ENCODE results near the gene CASTOR2. TPM values are rescaled to one million over a fixed set of nuclear protein-coding genes. Genes with fewer than 3 reads are reported as not detected.

CASTOR2 gene
- total RNA-seq, 1 experiment from 2014 or later, result 5.1 TPM

DNA sequence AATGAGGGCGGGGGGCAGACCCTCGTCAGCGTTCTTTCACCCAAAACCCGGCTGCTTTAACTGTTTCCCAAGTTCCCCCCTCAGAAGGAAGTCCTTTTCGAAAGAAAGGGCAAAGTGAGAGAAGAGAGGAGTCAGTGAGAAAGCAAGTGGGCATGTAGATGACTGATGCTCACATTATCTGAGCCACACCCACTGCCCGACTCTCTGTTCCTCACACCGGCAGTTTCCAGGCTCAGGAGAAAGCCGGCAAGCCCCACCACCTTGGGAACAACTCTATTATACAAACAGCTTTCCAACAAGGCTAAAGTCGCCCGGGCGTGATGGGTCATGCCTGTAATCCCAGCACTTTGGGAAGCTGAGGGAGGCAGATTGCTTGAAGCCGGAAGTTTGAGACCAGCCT lies 86.0 kb downstream of the CASTOR2 start:
- intact Hi-C loops (cut with micrococcal nuclease; ENCODE audit: unreplicated experiment), result no loop called here
- peaks cover 7% of the 10 kb centered on the region for H3K36me3 Mint-ChIP-seq (ENCODE audit: insufficient read depth, unreplicated experiment)
- CTCF ChIA-PET, result no interaction called here
- no peak for TF ChIP-seq CTCF (IDR thresholded peaks at IDR 0.05; ENCODE audit: unreplicated experiment)
- no peak overlapping the region for H3K27ac Mint-ChIP-seq (ENCODE audit: unreplicated experiment)
- no peak for DNase-seq
- no peaks in the 10 kb centered on the region for H3K4me1 Mint-ChIP-seq (ENCODE audit: low read depth, unreplicated experiment)
- no TSS peak for BruUV-seq (replicated peaks)
- H3K9me3 Mint-ChIP-seq (ENCODE audit: low read depth, unreplicated experiment), result no peaks in the 10 kb centered on the region
- H3K4me3 Mint-ChIP-seq (ENCODE audit: low read depth, unreplicated experiment), result no peak overlapping the region
- H3K27me3 Mint-ChIP-seq (ENCODE audit: unreplicated experiment), result no peaks in the 10 kb centered on the region

DNA sequence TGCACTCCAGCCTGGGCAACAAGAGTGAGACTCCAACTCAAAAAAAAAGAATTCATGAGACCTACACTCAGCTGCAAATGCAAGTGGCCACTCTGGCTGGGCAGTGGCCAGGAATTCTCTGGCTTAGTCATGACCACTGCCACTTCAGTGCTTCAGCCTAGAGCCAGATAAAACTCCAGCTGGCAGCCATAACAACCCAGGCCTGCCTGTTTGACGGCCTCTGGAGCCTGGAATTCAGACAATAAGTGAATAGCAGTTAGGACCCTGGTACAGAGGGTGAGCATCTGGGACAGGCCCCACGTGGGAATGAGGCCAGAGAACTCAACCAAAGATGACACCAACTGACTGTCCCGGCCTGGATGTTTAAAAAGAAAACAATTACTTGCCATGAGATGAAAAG lies 90.2 kb downstream of the CASTOR2 start:
- no peak for DNase-seq
- no TSS peak for BruUV-seq (replicated peaks)
- CTCF ChIA-PET, result no interaction called here
- H3K36me3 Mint-ChIP-seq (ENCODE audit: insufficient read depth, unreplicated experiment), result peaks cover 17% of the 10 kb centered on the region
- H3K4me3 Mint-ChIP-seq (ENCODE audit: low read depth, unreplicated experiment), result no peak overlapping the region
- no peaks in the 10 kb centered on the region for H3K4me1 Mint-ChIP-seq (ENCODE audit: low read depth, unreplicated experiment)
- intact Hi-C loops (cut with micrococcal nuclease; ENCODE audit: unreplicated experiment), result no loop called here
- H3K27ac Mint-ChIP-seq (ENCODE audit: unreplicated experiment), result no peak overlapping the region
- no peaks in the 10 kb centered on the region for H3K27me3 Mint-ChIP-seq (ENCODE audit: unreplicated experiment)
- TF ChIP-seq CTCF (IDR thresholded peaks at IDR 0.05; ENCODE audit: unreplicated experiment), result no peak
- H3K9me3 Mint-ChIP-seq (ENCODE audit: low read depth, unreplicated experiment), result no peaks in the 10 kb centered on the region

GRCh38 chr7:75055155-75055554 lies 90.7 kb downstream of the CASTOR2 start:
- no peak overlapping the region for H3K27ac Mint-ChIP-seq (ENCODE audit: unreplicated experiment)
- no peak for TF ChIP-seq CTCF (IDR thresholded peaks at IDR 0.05; ENCODE audit: unreplicated experiment)
- no peaks in the 10 kb centered on the region for H3K4me1 Mint-ChIP-seq (ENCODE audit: low read depth, unreplicated experiment)
- CTCF ChIA-PET, result no interaction called here
- H3K4me3 Mint-ChIP-seq (ENCODE audit: low read depth, unreplicated experiment), result no peak overlapping the region
- H3K9me3 Mint-ChIP-seq (ENCODE audit: low read depth, unreplicated experiment), result no peaks in the 10 kb centered on the region
- no peaks in the 10 kb centered on the region for H3K27me3 Mint-ChIP-seq (ENCODE audit: unreplicated experiment)
- H3K36me3 Mint-ChIP-seq (ENCODE audit: insufficient read depth, unreplicated experiment), result peaks cover 17% of the 10 kb centered on the region
- intact Hi-C loops (cut with micrococcal nuclease; ENCODE audit: unreplicated experiment), result no loop called here
- no TSS peak for BruUV-seq (replicated peaks)
- no peak for DNase-seq

GRCh38 chr7:75055830-75056772 lies 91.6 kb downstream of the CASTOR2 start:
- CTCF ChIA-PET, result no interaction called here

More at GRCh38 chr7:75055830-75056772, 91.6 kb downstream of the CASTOR2 start:
- H3K9me3 Mint-ChIP-seq (ENCODE audit: low read depth, unreplicated experiment), result no peaks in the 10 kb centered on the region
- no peaks in the 10 kb centered on the region for H3K4me1 Mint-ChIP-seq (ENCODE audit: low read depth, unreplicated experiment)
- no peak overlapping the region for H3K27ac Mint-ChIP-seq (ENCODE audit: unreplicated experiment)
- H3K4me3 Mint-ChIP-seq (ENCODE audit: low read depth, unreplicated experiment), result no peak overlapping the region
- DNase-seq, result no peak
- no peak for TF ChIP-seq CTCF (IDR thresholded peaks at IDR 0.05; ENCODE audit: unreplicated experiment)
- no TSS peak for BruUV-seq (replicated peaks)
- intact Hi-C loops (cut with micrococcal nuclease; ENCODE audit: unreplicated experiment), result no loop called here
- no peaks in the 10 kb centered on the region for H3K27me3 Mint-ChIP-seq (ENCODE audit: unreplicated experiment)
- peaks cover 18% of the 10 kb centered on the region for H3K36me3 Mint-ChIP-seq (ENCODE audit: insufficient read depth, unreplicated experiment)

Data from Calu3 (cell line).